ENCODE measurements around the gene CSF1. TPM values are rescaled to one million over a fixed set of nuclear protein-coding genes. Genes with fewer than 3 reads are reported as not detected.
"Not testable (repeated sequence)": the region's sequence is repeated elsewhere in the genome, so short reads cannot be mapped to it uniquely, and the experiment has no call there.

CSF1 gene
- total RNA-seq, 5 donors from 2014 or later (not counting 1 experiment from before 2014, with no cell fraction given), result 4.8 to 9.5 (median 8.3) TPM

DNA sequence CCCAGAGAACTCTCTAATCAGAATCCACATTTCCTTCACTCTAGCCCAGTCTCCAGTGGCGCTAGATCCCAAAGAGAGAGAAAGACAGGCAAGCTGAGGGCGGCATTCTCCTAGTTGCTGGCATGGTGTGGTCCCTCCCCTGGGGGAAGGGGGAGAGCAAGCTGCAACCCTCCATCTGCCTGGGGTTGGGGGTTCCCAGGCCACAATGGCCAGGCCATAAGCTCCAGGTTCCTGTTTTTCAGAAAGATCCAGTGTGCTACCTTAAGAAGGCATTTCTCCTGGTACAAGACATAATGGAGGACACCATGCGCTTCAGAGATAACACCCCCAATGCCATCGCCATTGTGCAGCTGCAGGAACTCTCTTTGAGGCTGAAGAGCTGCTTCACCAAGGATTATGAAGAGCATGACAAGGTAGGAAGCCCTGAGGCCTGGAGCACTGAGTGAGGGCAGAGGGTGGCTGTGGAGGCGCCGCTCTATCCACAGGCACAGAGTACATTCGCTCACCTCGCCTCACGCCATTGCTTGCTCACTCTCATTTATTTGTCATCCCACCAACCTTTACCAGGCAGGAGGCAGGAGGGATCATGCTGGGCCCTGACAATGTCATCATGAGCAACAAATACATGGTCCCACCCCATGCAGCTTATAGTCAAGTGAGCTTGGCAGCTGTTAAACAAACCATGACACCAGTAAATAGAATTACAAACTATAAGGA is 6.6 kb downstream of the CSF1 start:
- Mint-ChIP-seq H3K9me3 (no peaks in the 10 kb centered on the region), H3K27me3 (peaks cover 0 to 1% of the 10 kb centered on the region in 2 donors), H3K36me3 (peaks cover 39% of the 10 kb centered on the region), H3K4me1 (peaks cover 21 to 25% (median 24%) of the 10 kb centered on the region in 3 donors), H3K27ac (no peak overlapping the region), H3K4me3 (no peak overlapping the region)
- Histone ChIP-seq H3K27me3 (replicated peaks in 1 of 2; ENCODE audit: control insufficient read depth in 2 of 2, extremely low read depth in 1 of 2, insufficient read depth in 2 of 2, low read length in 1 of 2) (no peaks in the 10 kb centered on the region), H3K4me3 (ENCODE audit: control insufficient read depth in 1 of 2, extremely low read depth in 1 of 2, low read length in 1 of 2) (no peak overlapping the region), H3K4me1 (ENCODE audit: control insufficient read depth in 1 of 2, extremely low read depth in 1 of 2, insufficient read depth in 2 of 2, low read length in 2 of 2) (peaks cover 0 to 16% of the 10 kb centered on the region in 2 experiments), H3K36me3 (ENCODE audit: control insufficient read depth in 2 of 2, extremely low read depth in 1 of 2, insufficient read depth in 1 of 2, low read length in 1 of 2) (peaks cover 0 to 34% of the 10 kb centered on the region in 2 donors), H3K9me3 (no peaks in the 10 kb centered on the region), H3K27ac (ENCODE audit: low read length) (no peak overlapping the region)
- DNase-seq, result no peak
- WGBS (ENCODE audit: insufficient coverage), result 100% methylated on average over 3 of the region's 9 CpGs
- ATAC-seq (replicated peaks in 1 of 4), result no peak
- POLR2A ChIA-PET, result no interaction called here
- CTCF ChIA-PET, result no interaction called here

DNA sequence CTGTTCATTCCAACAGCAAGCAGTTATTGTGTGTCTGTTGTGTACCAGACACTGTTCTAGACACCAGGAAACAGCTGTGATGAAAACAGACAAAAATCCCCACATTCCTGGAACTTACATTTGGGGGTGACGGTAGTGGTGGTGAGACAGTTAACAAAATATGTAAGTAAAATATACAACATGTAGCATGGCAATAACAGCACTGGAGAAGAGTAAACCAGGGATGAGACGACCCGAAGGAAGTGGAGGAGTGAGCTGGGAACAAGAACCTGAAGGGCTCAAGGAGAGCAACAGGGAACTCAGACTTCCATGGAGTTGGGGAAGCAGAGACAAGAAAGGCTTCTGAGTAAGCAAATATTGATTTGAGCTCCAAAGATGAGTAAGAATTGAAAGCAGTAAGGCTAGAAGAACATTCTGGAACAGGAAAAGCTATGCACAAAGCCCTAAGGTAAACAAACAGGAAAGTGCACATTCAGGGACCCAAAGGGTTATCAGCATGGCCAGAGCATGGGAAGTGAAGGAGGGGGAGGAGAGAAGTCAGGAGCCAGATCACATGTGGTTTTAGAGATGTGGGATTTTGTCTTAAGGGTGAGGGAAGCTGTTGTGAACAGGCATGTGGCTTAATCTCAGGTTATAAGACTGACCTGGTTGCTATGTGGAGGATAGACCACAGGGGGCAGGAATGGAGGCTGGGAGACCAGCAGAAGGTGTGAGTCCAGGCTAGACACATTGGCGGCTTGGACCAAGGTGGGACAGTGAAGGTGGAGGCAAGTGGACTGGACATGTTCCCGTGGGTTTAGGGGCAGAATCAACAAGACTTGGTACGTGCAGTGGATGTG is 7.3 kb downstream of the CSF1 start:
- Mint-ChIP-seq H3K4me1 (peaks cover 14 to 19% (median 18%) of the 10 kb centered on the region in 3 donors), H3K4me3 (no peak overlapping the region), H3K27me3 (no peaks in the 10 kb centered on the region), H3K36me3 (peaks cover 45% of the 10 kb centered on the region), H3K9me3 (no peaks in the 10 kb centered on the region), H3K27ac (no peak overlapping the region)
- Histone ChIP-seq H3K36me3 (ENCODE audit: control insufficient read depth in 2 of 2, extremely low read depth in 1 of 2, insufficient read depth in 1 of 2, low read length in 1 of 2) (peaks cover 0 to 41% of the 10 kb centered on the region in 2 donors), H3K27me3 (replicated peaks in 1 of 2; ENCODE audit: control insufficient read depth in 2 of 2, extremely low read depth in 1 of 2, insufficient read depth in 2 of 2, low read length in 1 of 2) (no peaks in the 10 kb centered on the region), H3K4me1 (ENCODE audit: control insufficient read depth in 1 of 2, extremely low read depth in 1 of 2, insufficient read depth in 2 of 2, low read length in 2 of 2) (peaks cover 0 to 8% of the 10 kb centered on the region in 2 experiments), H3K27ac (ENCODE audit: low read length) (no peak overlapping the region), H3K9me3 (no peaks in the 10 kb centered on the region), H3K4me3 (ENCODE audit: control insufficient read depth in 1 of 2, extremely low read depth in 1 of 2, low read length in 1 of 2) (no peak overlapping the region)
- WGBS (ENCODE audit: insufficient coverage), result 89% methylated on average over 5 of the region's 6 CpGs
- ATAC-seq (replicated peaks in 1 of 4) (no peak), DNase-seq (no peak)
- ChIA-PET POLR2A (no interaction called here), CTCF (no interaction called here)

DNA sequence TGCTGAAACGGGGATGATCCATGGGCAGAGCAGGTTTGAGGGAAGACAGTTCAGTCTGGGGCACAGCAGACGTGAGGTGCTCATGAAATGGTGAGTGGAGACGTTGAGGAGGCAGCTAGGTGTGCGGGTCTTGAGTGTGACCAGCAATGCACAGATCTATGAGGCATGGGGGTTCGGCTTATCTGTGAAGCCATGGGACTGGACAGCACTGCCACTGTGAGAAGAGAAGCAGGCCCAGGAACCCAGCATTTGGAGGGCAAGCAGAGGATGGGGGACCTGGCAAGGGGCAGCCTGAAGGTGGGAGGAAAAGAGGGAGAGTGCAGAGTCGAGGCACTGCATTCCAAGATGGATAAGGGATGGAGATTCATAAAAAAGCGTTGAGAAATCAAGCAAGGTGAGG is 8.0 kb downstream of the CSF1 start:
- Mint-ChIP-seq H3K9me3 (no peaks in the 10 kb centered on the region), H3K36me3 (peaks cover 49% of the 10 kb centered on the region), H3K4me3 (no peak overlapping the region), H3K27me3 (no peaks in the 10 kb centered on the region), H3K27ac (no peak overlapping the region), H3K4me1 (peaks cover 7 to 13% (median 11%) of the 10 kb centered on the region in 3 donors)
- POLR2A ChIA-PET, result no interaction called here
- H3K4me3 ChIP-seq (ENCODE audit: control insufficient read depth in 1 of 2, extremely low read depth in 1 of 2, low read length in 1 of 2), result no peak overlapping the region
- H3K4me1 ChIP-seq (ENCODE audit: control insufficient read depth in 1 of 2, extremely low read depth in 1 of 2, insufficient read depth in 2 of 2, low read length in 2 of 2), result peaks cover 0 to 1% of the 10 kb centered on the region in 2 experiments
- no peaks in the 10 kb centered on the region for H3K27me3 ChIP-seq (replicated peaks in 1 of 2; ENCODE audit: control insufficient read depth in 2 of 2, extremely low read depth in 1 of 2, insufficient read depth in 2 of 2, low read length in 1 of 2)
- 84% methylated on average over 7 of the region's 7 CpGs for WGBS (ENCODE audit: insufficient coverage)
- peaks cover 0 to 47% of the 10 kb centered on the region in 2 donors for H3K36me3 ChIP-seq (ENCODE audit: control insufficient read depth in 2 of 2, extremely low read depth in 1 of 2, insufficient read depth in 1 of 2, low read length in 1 of 2)
- DNase-seq (no peak), ATAC-seq (replicated peaks in 1 of 4) (no peak)
- H3K9me3 ChIP-seq, result no peaks in the 10 kb centered on the region
- no peak overlapping the region for H3K27ac ChIP-seq (ENCODE audit: low read length)
- CTCF ChIA-PET, result no interaction called here

DNA sequence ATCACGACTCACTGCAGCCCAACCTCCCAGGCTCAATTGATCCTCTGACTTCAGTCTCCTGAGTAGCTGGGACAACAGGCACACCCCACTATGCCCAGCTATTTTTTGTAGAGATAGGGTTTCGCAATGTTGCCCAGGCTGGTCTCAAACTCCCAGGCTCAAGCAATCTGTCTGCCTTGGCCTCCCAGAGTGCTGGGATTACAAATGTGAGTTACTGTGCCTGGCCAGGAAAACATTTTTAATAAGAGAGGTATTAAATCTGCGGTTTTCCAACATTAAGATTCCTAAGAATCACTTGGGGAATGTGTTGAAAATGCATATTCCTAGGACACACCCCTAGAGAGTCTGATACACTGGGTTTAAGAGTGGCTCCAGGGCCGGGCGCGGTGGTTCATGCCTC is 8.7 kb downstream of the CSF1 start:
- WGBS (ENCODE audit: insufficient coverage), result 92% methylated on average over 4 of the region's 6 CpGs
- no peak for ATAC-seq (replicated peaks in 1 of 4)
- peaks cover 54% of the 10 kb centered on the region for H3K36me3 Mint-ChIP-seq
- no peaks in the 10 kb centered on the region for H3K9me3 Mint-ChIP-seq
- Histone ChIP-seq H3K36me3 (ENCODE audit: control insufficient read depth in 2 of 2, extremely low read depth in 1 of 2, insufficient read depth in 1 of 2, low read length in 1 of 2) (peaks cover 0 to 48% of the 10 kb centered on the region in 2 donors), H3K4me1 (ENCODE audit: control insufficient read depth in 1 of 2, extremely low read depth in 1 of 2, insufficient read depth in 2 of 2, low read length in 2 of 2) (no peaks in the 10 kb centered on the region), H3K9me3 (no peaks in the 10 kb centered on the region), H3K27me3 (replicated peaks in 1 of 2; ENCODE audit: control insufficient read depth in 2 of 2, extremely low read depth in 1 of 2, insufficient read depth in 2 of 2, low read length in 1 of 2) (no peaks in the 10 kb centered on the region), H3K27ac (ENCODE audit: low read length) (no peak overlapping the region), H3K4me3 (ENCODE audit: control insufficient read depth in 1 of 2, extremely low read depth in 1 of 2, low read length in 1 of 2) (no peak overlapping the region)
- DNase-seq, result no peak
- H3K27me3 Mint-ChIP-seq, result no peaks in the 10 kb centered on the region
- no peak overlapping the region for H3K27ac Mint-ChIP-seq
- CTCF ChIA-PET, result interaction anchor here in 1 of 2 donors (0.7 kb wide), 1 partner anchor 71 kb away, joined by 3 read pairs; no protein-coding TSS in a partner anchor
- H3K4me1 Mint-ChIP-seq, result peaks cover 1 to 6% (median 5%) of the 10 kb centered on the region in 3 donors
- POLR2A ChIA-PET, result no interaction called here
- H3K4me3 Mint-ChIP-seq, result no peak overlapping the region

DNA sequence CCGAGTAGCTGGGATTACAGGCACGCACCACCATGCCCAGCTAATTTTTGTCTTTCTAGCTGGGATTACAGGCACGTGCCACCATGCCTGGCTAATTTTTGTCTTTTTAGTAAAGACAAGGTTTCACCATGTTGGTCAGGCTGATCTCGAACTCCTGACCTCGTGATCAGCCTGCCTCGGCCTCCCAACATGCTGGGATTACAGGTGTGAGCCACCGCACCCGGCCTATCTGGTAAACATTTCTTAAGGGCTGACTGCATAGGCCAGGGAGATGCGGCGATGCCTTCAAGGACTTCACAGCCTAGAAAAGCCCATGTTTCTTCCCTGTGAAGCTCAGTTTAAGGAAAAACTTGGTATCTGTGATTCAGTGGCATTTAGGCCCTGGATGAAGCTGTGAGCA is 9.7 kb downstream of the CSF1 start:
- CTCF ChIA-PET; H3K27me3 ChIP-seq (replicated peaks in 1 of 2; ENCODE audit: control insufficient read depth in 2 of 2, extremely low read depth in 1 of 2, insufficient read depth in 2 of 2, low read length in 1 of 2); DNase-seq; H3K4me3 ChIP-seq (ENCODE audit: control insufficient read depth in 1 of 2, extremely low read depth in 1 of 2, low read length in 1 of 2); H3K27ac ChIP-seq (ENCODE audit: low read length); H3K27ac Mint-ChIP-seq; H3K9me3 Mint-ChIP-seq; H3K27me3 Mint-ChIP-seq; H3K4me3 Mint-ChIP-seq; H3K9me3 ChIP-seq; ATAC-seq (replicated peaks in 1 of 4); H3K4me1 ChIP-seq (ENCODE audit: control insufficient read depth in 1 of 2, extremely low read depth in 1 of 2, insufficient read depth in 2 of 2, low read length in 2 of 2); H3K4me1 Mint-ChIP-seq: not testable (repeated sequence)
- POLR2A ChIA-PET, result interaction anchor here in 1 of 2 donors (0.6 kb wide), 1 partner anchor 866 kb away, joined by 3 read pairs; no protein-coding TSS in a partner anchor
- 83% methylated on average over 10 of the region's 10 CpGs for WGBS (ENCODE audit: insufficient coverage)
- H3K36me3 ChIP-seq (ENCODE audit: control insufficient read depth in 2 of 2, extremely low read depth in 1 of 2, insufficient read depth in 1 of 2, low read length in 1 of 2), result peaks cover 0 to 55% of the 10 kb centered on the region in 2 donors
- peaks cover 60% of the 10 kb centered on the region for H3K36me3 Mint-ChIP-seq

DNA sequence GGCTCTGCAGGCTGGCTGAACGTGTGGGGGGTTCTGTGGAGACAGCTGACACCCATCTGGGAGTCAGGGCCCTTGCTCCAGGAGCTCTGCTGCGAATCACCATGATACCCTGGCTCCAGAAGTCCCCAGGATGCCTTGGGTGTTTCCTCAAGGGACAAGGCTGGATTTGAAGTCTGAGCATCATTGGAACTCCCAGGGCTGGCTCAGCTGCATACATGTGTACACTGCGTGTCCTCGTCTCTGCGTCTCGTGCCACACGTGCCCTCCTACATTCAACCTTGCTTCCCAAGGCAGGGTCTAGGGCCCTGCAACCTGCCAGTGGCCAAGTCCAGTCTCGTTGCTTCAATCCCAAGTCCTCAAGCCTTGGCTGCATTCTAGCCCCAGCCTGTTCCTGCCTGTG is 11.7 kb downstream of the CSF1 start:
- no peaks in the 10 kb centered on the region for H3K27me3 ChIP-seq (replicated peaks in 1 of 2; ENCODE audit: control insufficient read depth in 2 of 2, extremely low read depth in 1 of 2, insufficient read depth in 2 of 2, low read length in 1 of 2)
- peaks cover 66% of the 10 kb centered on the region for H3K36me3 Mint-ChIP-seq
- peaks cover 0 to 2% (median 0%) of the 10 kb centered on the region in 3 donors for H3K4me1 Mint-ChIP-seq
- H3K27ac ChIP-seq (ENCODE audit: low read length), result no peak overlapping the region
- no peaks in the 10 kb centered on the region for H3K27me3 Mint-ChIP-seq
- 79% methylated on average over 7 of the region's 8 CpGs for WGBS (ENCODE audit: insufficient coverage)
- H3K4me1 ChIP-seq (ENCODE audit: control insufficient read depth in 1 of 2, extremely low read depth in 1 of 2, insufficient read depth in 2 of 2, low read length in 2 of 2), result no peaks in the 10 kb centered on the region
- no peaks in the 10 kb centered on the region for H3K9me3 ChIP-seq
- H3K4me3 ChIP-seq (ENCODE audit: control insufficient read depth in 1 of 2, extremely low read depth in 1 of 2, low read length in 1 of 2), result no peak overlapping the region
- ATAC-seq (replicated peaks in 1 of 4) (no peak), DNase-seq (no peak)
- H3K4me3 Mint-ChIP-seq, result no peak overlapping the region
- H3K27ac Mint-ChIP-seq, result no peak overlapping the region
- POLR2A ChIA-PET, result no interaction called here
- H3K36me3 ChIP-seq (ENCODE audit: control insufficient read depth in 2 of 2, extremely low read depth in 1 of 2, insufficient read depth in 1 of 2, low read length in 1 of 2), result peaks cover 0 to 53% of the 10 kb centered on the region in 2 donors
- CTCF ChIA-PET, result no interaction called here
- no peaks in the 10 kb centered on the region for H3K9me3 Mint-ChIP-seq
